ENCODE results near the gene TYMS.

Gene TYMS

DNA sequence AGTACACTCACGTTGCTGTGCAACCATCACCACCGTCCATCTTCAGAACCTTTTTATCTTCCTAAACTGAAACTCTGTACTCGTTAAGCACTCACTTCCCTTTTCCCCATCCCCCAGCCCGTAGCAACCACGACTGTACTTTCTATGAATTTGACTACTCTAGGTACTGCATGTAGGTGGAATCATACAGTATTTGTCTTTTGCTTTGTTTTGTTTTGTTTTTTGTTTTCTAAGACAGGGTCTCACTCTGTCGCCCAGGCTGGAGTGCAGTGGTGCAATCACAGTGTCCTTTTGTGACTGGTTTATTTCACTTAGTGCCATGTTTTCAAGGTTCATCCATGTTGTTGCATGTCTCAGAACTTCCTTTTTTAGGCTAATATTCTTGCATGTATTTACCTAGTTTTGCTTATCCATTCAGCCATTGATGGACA, 7.0 kb upstream of the TYMS start:
- peaks cover 2% of the 10 kb centered on the region for H3K4me1 ChIP-seq (ENCODE audit: control insufficient read depth, insufficient read depth, low read length)
- H3K27me3 ChIP-seq (ENCODE audit: control insufficient read depth, insufficient read depth, low read length) = no peaks in the 10 kb centered on the region
- no peak overlapping the region for H3K4me3 ChIP-seq (ENCODE audit: low read depth, low read length)
- no peaks in the 10 kb centered on the region for H3K9me3 ChIP-seq (ENCODE audit: control insufficient read depth, insufficient read depth, low read length)
- no peaks in the 10 kb centered on the region for H3K36me3 ChIP-seq (ENCODE audit: control insufficient read depth, insufficient read depth, low read length)
- H3K9ac ChIP-seq (ENCODE audit: low read depth, low read length) = no peak overlapping the region

DNA sequence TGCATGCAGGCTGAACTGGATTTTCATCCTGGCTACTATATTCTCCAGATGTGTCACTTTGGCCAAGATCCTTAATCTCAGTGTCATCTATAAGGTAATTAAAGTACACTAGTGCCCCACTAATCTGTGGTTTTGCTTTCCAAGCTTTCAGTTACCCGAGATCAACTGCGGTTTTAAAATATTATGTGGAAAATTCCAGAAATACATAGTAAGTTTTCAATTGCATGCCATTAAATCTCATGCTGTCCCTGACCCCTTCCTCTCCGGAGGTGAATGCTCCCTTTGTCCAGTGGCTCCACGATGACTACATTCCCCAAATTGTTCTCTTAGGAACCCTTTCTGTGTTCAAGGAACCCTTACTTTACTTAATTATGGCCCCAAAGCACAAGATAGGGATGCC, 5.3 kb upstream of the TYMS start:
- H3K27me3 ChIP-seq (ENCODE audit: control insufficient read depth, insufficient read depth, low read length) = no peaks in the 10 kb centered on the region
- H3K9me3 ChIP-seq (ENCODE audit: control insufficient read depth, insufficient read depth, low read length) = no peaks in the 10 kb centered on the region
- no peak overlapping the region for H3K9ac ChIP-seq (ENCODE audit: low read depth, low read length)
- H3K36me3 ChIP-seq (ENCODE audit: control insufficient read depth, insufficient read depth, low read length) = no peaks in the 10 kb centered on the region
- no peak overlapping the region for H3K4me3 ChIP-seq (ENCODE audit: low read depth, low read length)
- H3K4me1 ChIP-seq (ENCODE audit: control insufficient read depth, insufficient read depth, low read length) = peaks cover 2% of the 10 kb centered on the region

DNA sequence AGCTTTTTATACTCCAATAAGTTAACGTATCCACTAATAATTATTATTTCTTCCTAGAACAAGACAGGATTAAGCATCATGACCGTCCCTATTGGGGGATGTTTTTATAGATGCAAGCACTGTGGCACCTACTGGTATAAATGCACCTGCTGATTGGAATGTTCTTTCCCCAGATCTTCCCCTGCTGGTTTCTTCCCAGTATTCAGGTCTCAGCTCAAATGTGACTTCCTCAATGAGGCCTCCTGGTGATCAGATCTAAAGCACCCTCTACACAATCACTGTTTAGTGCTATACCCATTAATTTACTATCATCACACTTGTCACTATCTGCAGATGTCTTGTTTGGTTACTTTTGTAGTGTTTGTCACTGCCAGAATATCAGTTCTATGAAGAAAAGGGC, 3.9 kb upstream of the TYMS start:
- Histone ChIP-seq H3K36me3 (ENCODE audit: control insufficient read depth, insufficient read depth, low read length) (peaks cover 4% of the 10 kb centered on the region), H3K9ac (ENCODE audit: low read depth, low read length) (no peak overlapping the region), H3K4me1 (ENCODE audit: control insufficient read depth, insufficient read depth, low read length) (peaks cover 2% of the 10 kb centered on the region), H3K9me3 (ENCODE audit: control insufficient read depth, insufficient read depth, low read length) (no peaks in the 10 kb centered on the region), H3K27me3 (ENCODE audit: control insufficient read depth, insufficient read depth, low read length) (no peaks in the 10 kb centered on the region), H3K4me3 (ENCODE audit: low read depth, low read length) (no peak overlapping the region)

DNA sequence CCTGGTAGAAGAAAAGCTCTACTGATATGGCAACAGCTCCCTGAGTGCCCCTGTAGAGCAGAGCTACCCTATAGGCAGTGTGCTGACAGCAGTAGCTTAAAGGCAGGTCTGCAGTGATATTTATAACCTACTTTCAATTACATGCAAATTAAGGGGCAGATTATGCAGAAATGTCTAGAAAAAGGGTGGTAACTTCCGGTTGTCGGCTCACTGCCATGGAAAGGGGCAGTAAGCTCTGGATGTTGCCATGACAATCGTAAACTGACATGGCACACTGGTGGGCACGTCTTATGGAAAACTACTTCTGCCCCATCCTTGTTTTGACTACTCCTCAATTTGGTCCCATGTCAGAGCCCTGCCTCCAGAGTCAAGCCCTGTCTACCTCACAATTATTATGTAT, 2.9 kb upstream of the TYMS start:
- no peaks in the 10 kb centered on the region for H3K27me3 ChIP-seq (ENCODE audit: control insufficient read depth, insufficient read depth, low read length)
- peaks cover 4% of the 10 kb centered on the region for H3K36me3 ChIP-seq (ENCODE audit: control insufficient read depth, insufficient read depth, low read length)
- peaks cover 2% of the 10 kb centered on the region for H3K4me1 ChIP-seq (ENCODE audit: control insufficient read depth, insufficient read depth, low read length)
- no peak overlapping the region for H3K4me3 ChIP-seq (ENCODE audit: low read depth, low read length)
- H3K9me3 ChIP-seq (ENCODE audit: control insufficient read depth, insufficient read depth, low read length) = no peaks in the 10 kb centered on the region
- H3K9ac ChIP-seq (ENCODE audit: low read depth, low read length) = no peak overlapping the region

DNA sequence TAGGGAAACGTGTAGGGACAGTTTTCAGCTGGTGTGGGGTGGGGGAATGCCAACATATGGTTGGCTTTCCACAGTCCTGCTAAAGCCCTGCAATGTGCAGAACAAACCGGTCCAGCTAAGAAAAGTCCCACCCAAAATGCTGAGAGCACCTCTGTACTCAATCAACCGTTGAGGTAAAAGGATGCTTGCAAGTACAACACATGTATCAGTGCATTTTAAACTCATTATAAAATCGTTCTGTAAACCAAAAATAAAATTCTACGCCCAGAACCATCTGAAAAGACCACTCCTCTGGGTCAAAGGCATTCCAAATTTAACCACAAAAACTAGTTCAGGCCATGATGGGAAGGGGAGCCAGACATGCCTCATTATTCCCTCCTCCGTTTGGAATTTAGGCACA, 2.0 kb upstream of the TYMS start:
- H3K9me3 ChIP-seq (ENCODE audit: control insufficient read depth, insufficient read depth, low read length) = no peaks in the 10 kb centered on the region
- H3K4me1 ChIP-seq (ENCODE audit: control insufficient read depth, insufficient read depth, low read length) = peaks cover 2% of the 10 kb centered on the region
- H3K36me3 ChIP-seq (ENCODE audit: control insufficient read depth, insufficient read depth, low read length) = peaks cover 11% of the 10 kb centered on the region
- no peak overlapping the region for H3K9ac ChIP-seq (ENCODE audit: low read depth, low read length)
- no peaks in the 10 kb centered on the region for H3K27me3 ChIP-seq (ENCODE audit: control insufficient read depth, insufficient read depth, low read length)
- no peak overlapping the region for H3K4me3 ChIP-seq (ENCODE audit: low read depth, low read length)

DNA sequence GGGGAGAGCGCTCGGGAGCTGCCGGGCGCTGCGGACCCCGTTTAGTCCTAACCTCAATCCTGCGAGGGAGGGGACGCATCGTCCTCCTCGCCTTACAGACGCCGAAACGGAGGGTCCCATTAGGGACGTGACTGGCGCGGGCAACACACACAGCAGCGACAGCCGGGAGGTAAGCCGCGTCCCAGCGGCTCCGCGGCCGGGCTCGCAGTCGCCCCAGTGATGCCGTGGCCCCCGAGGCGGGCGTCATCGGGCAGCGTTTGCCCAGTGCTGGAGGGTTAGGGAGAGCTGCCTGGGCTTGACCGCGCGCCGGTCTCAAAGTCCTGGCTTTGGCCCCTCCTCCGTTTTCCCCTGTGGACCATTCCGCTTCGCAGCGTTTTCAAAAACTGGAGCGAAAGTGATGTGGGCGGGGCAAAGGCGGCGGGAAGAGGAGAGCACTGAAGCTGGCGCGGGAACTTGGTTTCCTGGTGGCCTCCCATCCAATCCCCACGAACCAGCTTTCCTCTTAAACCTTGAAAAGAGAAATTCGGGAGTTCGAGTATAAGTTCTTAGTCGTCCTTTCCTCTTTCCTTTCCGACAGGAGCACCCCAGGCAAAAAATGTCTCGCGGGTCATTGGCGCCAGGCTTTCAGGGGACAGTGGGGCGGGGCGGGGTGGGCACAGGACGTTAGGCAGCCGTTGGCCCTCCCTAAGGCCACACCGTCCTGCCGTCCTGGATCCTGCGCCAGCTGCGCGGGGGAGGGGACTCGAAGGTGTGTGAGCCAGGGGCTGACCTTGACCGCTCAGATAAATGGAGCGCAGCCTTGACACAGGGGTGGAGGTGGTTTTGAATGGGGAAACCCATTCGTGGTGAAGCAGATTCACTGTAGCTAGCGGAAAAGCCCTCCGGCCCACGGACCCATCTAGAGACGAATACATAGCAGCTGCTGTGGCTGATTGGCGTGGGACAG, 821 bp downstream of the TYMS start:
- Histone ChIP-seq H3K36me3 (ENCODE audit: control insufficient read depth, insufficient read depth, low read length) (peaks cover 14% of the 10 kb centered on the region), H3K27me3 (ENCODE audit: control insufficient read depth, insufficient read depth, low read length) (no peaks in the 10 kb centered on the region), H3K9ac (ENCODE audit: low read depth, low read length) (peak overlapping the region; percentile 87), H3K9me3 (ENCODE audit: control insufficient read depth, insufficient read depth, low read length) (no peaks in the 10 kb centered on the region), H3K4me1 (ENCODE audit: control insufficient read depth, insufficient read depth, low read length) (peaks cover 2% of the 10 kb centered on the region), H3K4me3 (ENCODE audit: low read depth, low read length) (peak overlapping the region; percentile 85)

DNA sequence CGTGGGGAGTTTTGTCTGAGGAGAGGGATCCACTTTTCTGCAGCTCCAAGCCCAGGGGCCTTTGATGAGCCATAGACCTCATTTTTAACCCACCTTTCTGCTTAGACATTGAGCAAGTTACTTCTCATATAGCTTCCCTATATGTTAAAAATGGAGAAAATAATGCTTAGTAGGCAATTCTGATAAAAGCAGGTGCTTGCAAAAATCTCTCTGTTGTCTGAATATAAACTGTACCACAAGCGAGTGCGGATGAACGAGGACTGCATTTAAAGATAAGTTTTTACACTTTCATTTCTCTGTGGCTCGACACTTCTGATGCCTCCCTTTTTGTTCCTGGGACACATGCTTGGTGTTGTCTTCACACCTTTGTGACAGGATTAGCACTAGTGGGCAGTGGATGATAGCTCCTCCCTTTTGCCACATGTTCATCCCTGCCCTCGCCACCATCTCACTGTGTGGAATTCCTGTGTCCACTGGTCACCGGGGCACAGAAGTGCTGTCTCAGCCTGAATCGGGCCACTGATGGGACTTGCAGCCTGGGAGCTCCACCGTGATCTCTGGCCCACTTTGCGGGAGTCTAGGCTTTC, 1.6 kb downstream of the TYMS start:
- no peak overlapping the region for H3K9ac ChIP-seq (ENCODE audit: low read depth, low read length)
- peaks cover 14% of the 10 kb centered on the region for H3K36me3 ChIP-seq (ENCODE audit: control insufficient read depth, insufficient read depth, low read length)
- peaks cover 2% of the 10 kb centered on the region for H3K4me1 ChIP-seq (ENCODE audit: control insufficient read depth, insufficient read depth, low read length)
- no peaks in the 10 kb centered on the region for H3K9me3 ChIP-seq (ENCODE audit: control insufficient read depth, insufficient read depth, low read length)
- H3K27me3 ChIP-seq (ENCODE audit: control insufficient read depth, insufficient read depth, low read length) = no peaks in the 10 kb centered on the region
- peak overlapping the region; percentile 85 for H3K4me3 ChIP-seq (ENCODE audit: low read depth, low read length)

DNA sequence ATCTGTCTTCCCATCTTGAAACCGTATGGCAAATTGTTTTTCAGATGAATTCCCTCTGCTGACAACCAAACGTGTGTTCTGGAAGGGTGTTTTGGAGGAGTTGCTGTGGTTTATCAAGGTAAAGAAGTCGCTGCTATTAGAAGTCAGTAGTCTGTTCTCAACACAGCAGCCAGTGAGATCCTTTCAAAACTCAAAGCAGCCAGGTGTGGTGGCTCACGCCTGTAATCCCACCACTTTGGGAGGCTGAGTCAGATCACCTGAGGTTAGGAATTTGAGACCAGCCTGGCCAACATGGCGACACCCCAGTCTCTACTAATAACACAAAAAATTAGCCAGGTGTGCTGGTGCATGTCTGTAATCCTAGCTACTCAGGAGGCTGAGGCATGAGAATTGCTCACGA, 2.1 kb downstream of the TYMS start:
- H3K36me3 ChIP-seq (ENCODE audit: control insufficient read depth, insufficient read depth, low read length) = peaks cover 14% of the 10 kb centered on the region
- no peaks in the 10 kb centered on the region for H3K9me3 ChIP-seq (ENCODE audit: control insufficient read depth, insufficient read depth, low read length)
- peaks cover 2% of the 10 kb centered on the region for H3K4me1 ChIP-seq (ENCODE audit: control insufficient read depth, insufficient read depth, low read length)
- no peak overlapping the region for H3K4me3 ChIP-seq (ENCODE audit: low read depth, low read length)
- H3K9ac ChIP-seq (ENCODE audit: low read depth, low read length) = no peak overlapping the region
- H3K27me3 ChIP-seq (ENCODE audit: control insufficient read depth, insufficient read depth, low read length) = no peaks in the 10 kb centered on the region

DNA sequence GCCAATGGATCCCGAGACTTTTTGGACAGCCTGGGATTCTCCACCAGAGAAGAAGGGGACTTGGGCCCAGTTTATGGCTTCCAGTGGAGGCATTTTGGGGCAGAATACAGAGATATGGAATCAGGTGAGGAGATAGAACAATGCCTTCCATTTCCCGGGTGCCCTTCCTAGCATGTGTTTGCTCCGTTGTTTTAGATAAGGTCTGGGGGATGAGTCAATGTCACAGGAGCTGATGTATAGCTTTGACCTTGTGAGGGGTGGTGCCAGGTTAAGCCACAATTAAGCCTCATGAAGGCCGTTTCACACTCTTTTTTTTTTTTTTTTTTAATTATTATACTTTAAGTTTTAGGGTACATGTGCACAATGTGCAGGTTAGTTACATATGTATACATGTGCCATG, 4.7 kb downstream of the TYMS start:
- Histone ChIP-seq H3K4me1 (ENCODE audit: control insufficient read depth, insufficient read depth, low read length) (no peaks in the 10 kb centered on the region), H3K27me3 (ENCODE audit: control insufficient read depth, insufficient read depth, low read length) (no peaks in the 10 kb centered on the region)

DNA sequence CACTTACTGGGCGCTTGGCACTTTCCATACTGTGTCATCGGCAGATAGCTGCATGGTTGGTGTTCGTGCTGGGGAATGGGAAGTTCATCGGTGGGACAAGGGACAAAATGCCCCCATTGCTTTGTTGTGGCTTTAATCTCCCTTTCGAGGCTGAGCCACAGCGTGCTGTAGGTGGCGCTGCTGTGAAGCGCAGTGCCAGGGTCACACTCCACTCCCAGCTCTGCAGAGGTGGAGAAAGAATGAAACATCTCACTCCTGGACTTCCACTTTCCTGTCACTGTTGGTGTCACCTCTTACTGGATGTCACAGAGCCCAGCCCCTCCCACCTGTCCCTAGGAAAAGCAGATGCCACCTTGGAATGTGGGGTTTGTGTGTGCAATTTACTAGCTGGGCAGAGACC, 8.7 kb downstream of the TYMS start:
- H3K36me3 ChIP-seq (ENCODE audit: control insufficient read depth, insufficient read depth, low read length) = peaks cover 21% of the 10 kb centered on the region
- no peak overlapping the region for H3K4me3 ChIP-seq (ENCODE audit: low read depth, low read length)
- no peaks in the 10 kb centered on the region for H3K27me3 ChIP-seq (ENCODE audit: control insufficient read depth, insufficient read depth, low read length)
- no peak overlapping the region for H3K9ac ChIP-seq (ENCODE audit: low read depth, low read length)
- H3K4me1 ChIP-seq (ENCODE audit: control insufficient read depth, insufficient read depth, low read length) = no peaks in the 10 kb centered on the region
- no peaks in the 10 kb centered on the region for H3K9me3 ChIP-seq (ENCODE audit: control insufficient read depth, insufficient read depth, low read length)

More for the DNA sequence above, 4.7 kb downstream of the TYMS start:
- Histone ChIP-seq H3K9me3 (ENCODE audit: control insufficient read depth, insufficient read depth, low read length) (no peaks in the 10 kb centered on the region), H3K9ac (ENCODE audit: low read depth, low read length) (no peak overlapping the region), H3K36me3 (ENCODE audit: control insufficient read depth, insufficient read depth, low read length) (peaks cover 14% of the 10 kb centered on the region), H3K4me3 (ENCODE audit: low read depth, low read length) (no peak overlapping the region)

DNA sequence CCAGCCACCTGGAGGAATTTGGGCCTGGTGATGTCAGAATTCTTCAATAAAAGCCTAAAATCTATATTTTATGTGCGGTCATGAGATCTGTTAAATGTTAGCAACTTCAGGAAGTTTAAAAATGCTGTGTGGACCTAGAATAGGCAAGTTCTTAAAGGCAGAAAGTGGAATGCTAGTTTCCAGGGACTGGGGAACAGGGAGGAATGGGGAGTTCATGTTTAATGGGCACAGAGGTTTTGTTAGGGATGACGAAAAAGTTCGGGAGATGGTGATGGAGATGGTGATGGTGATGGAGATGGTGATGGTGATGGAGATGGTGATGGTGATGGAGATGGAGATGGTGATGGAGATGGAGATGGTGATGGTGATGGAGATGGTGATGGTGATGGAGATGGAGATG, 9.2 kb downstream of the TYMS start:
- Histone ChIP-seq H3K27me3 (ENCODE audit: control insufficient read depth, insufficient read depth, low read length) (no peaks in the 10 kb centered on the region), H3K9me3 (ENCODE audit: control insufficient read depth, insufficient read depth, low read length) (no peaks in the 10 kb centered on the region), H3K4me1 (ENCODE audit: control insufficient read depth, insufficient read depth, low read length) (no peaks in the 10 kb centered on the region), H3K36me3 (ENCODE audit: control insufficient read depth, insufficient read depth, low read length) (peaks cover 26% of the 10 kb centered on the region), H3K9ac (ENCODE audit: low read depth, low read length) (no peak overlapping the region), H3K4me3 (ENCODE audit: low read depth, low read length) (no peak overlapping the region)

DNA sequence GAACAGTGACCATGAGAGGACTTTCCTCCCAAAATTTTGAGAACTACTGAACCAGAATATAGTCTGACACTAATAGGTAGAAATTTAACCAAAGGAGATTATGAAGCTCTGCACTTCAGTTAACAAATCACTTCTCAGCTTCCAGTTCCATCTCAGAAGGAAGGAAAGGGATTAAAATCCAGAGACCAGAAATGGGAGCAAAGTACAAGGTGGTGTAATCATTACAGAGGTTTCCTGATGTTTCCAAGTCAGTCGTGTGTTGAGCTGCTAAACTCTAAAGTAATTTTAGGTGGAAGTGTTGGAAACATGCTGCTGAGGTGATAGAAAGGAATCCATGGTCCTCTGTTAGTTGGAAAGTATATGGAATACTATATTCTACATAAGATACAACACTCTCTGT, 10.8 kb downstream of the TYMS start:
- Histone ChIP-seq H3K4me3 (ENCODE audit: low read depth, low read length) (no peak overlapping the region), H3K9me3 (ENCODE audit: control insufficient read depth, insufficient read depth, low read length) (no peaks in the 10 kb centered on the region), H3K9ac (ENCODE audit: low read depth, low read length) (no peak overlapping the region), H3K27me3 (ENCODE audit: control insufficient read depth, insufficient read depth, low read length) (no peaks in the 10 kb centered on the region), H3K36me3 (ENCODE audit: control insufficient read depth, insufficient read depth, low read length) (peaks cover 23% of the 10 kb centered on the region), H3K4me1 (ENCODE audit: control insufficient read depth, insufficient read depth, low read length) (no peaks in the 10 kb centered on the region)

Data from iPS-15b (cell line).